ENCODE measurements around the gene C1orf52. TPM values are rescaled to one million over a fixed set of nuclear protein-coding genes. Genes with fewer than 3 reads are reported as not detected.

C1orf52 gene
- total and polyA plus RNA-seq, 9 of the 15 experiments (the other 6 are each of a cell fraction or from before 2014, with no cell fraction given) = 17.0 to 38.5 (median 33.0) TPM

DNA sequence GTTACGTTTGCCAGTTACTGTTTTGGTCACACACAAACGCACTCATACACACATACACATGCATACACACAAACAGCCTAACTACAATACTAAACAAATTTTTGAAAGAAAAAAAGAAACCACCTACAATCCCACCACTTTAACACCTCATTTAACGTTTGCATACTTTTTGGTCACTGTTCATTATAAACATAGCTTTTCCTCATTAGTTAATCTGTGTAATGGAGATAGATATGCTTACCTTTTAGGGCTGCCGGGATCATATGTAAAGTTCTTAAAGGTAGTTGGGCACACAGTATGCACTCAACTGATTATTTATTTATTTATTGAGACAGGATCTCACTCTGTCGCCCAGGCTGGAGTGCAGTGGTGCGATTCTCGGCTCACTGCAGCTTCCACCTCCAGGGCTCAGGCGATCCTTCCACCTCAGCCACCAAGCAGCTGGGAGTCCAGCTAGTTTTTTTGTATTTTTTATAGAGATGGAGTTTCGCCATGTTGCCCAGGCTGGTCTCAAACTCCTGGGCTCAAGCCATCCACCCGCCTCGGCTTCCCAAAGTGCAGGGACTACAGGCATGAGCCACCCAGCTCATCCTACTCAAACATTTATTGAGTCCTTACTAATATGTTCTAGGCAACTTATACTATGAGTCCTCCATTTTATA lies 17.6 kb upstream of the C1orf52 start (continued):
- TF ChIP-seq DACH1 (IDR thresholded peaks at IDR 0.05; ENCODE audit: partially characterized antibody) (no peak), JUNB (CRISPR knock-in tag; conservative IDR thresholded peaks at IDR 0.05) (no peak), ZNF318 (IDR thresholded peaks at IDR 0.05; ENCODE audit: borderline replicate concordance in 1 of 2, low read depth in 1 of 2) (peak in 1 of 2 experiments; percentile 26; a peak in 1 of 4 replicates), E2F3 (CRISPR knock-in tag; IDR thresholded peaks at IDR 0.05) (no peak), ARID1B (IDR thresholded peaks at IDR 0.05) (peak; percentile 37; the same call in 1 of the 2 replicates), NFATC3 (IDR thresholded peaks at IDR 0.05) (no peak), L3MBTL2 (IDR thresholded peaks at IDR 0.05) (no peak), ZNF586 (CRISPR knock-in tag; conservative IDR thresholded peaks at IDR 0.05) (no peak), EP400 (IDR thresholded peaks at IDR 0.05) (0 out of 2 replicates have a peak, but pooled peaks have one; percentile 51), ATF6 (CRISPR knock-in tag; IDR thresholded peaks at IDR 0.05) (0 out of 2 replicates have a peak, but pooled peaks have one; percentile 16)
